ENCODE results near the gene COL18A1.

Gene COL18A1

GRCh38 chr21:45374826-45375455 is 30.0 kb upstream of the COL18A1 start:
- no peak for TF ChIP-seq CTCF (conservative IDR thresholded peaks at IDR 0.05; ENCODE audit: low read depth, low read length)
- no peak for DNase-seq (ENCODE audit: low read depth)
- H3K4me3 ChIP-seq (ENCODE audit: low read length) = no peak overlapping the region

- no peak overlapping the region for H3K4me3 ChIP-seq (ENCODE audit: low read length)
- no peak for DNase-seq (ENCODE audit: low read depth)
Observed at GRCh38 chr21:45376459-45377324, 28.3 kb upstream of the COL18A1 start.

GRCh38 chr21:45377325-45377709 is 27.6 kb upstream of the COL18A1 start:
- DNase-seq (ENCODE audit: low read depth) = no peak
- no peak for TF ChIP-seq CTCF (conservative IDR thresholded peaks at IDR 0.05; ENCODE audit: low read depth, low read length)
- no peak overlapping the region for H3K4me3 ChIP-seq (ENCODE audit: low read length)

More at GRCh38 chr21:45376459-45377324, 28.3 kb upstream of the COL18A1 start:
- TF ChIP-seq CTCF (conservative IDR thresholded peaks at IDR 0.05; ENCODE audit: low read depth, low read length) = no peak

GRCh38 chr21:45377866-45378257 is 27.1 kb upstream of the COL18A1 start:
- TF ChIP-seq CTCF (conservative IDR thresholded peaks at IDR 0.05; ENCODE audit: low read depth, low read length) = no peak
- H3K4me3 ChIP-seq (ENCODE audit: low read length) = no peak overlapping the region
- DNase-seq (ENCODE audit: low read depth) = no peak

- TF ChIP-seq CTCF (conservative IDR thresholded peaks at IDR 0.05; ENCODE audit: low read depth, low read length) = no peak
- DNase-seq (ENCODE audit: low read depth) = no peak
Observed at GRCh38 chr21:45378258-45378966, 26.6 kb upstream of the COL18A1 start.

GRCh38 chr21:45379171-45379900 is 25.6 kb upstream of the COL18A1 start:
- TF ChIP-seq CTCF (conservative IDR thresholded peaks at IDR 0.05; ENCODE audit: low read depth, low read length) = no peak
- no peak overlapping the region for H3K4me3 ChIP-seq (ENCODE audit: low read length)
- DNase-seq (ENCODE audit: low read depth) = no peak

More at GRCh38 chr21:45378258-45378966, 26.6 kb upstream of the COL18A1 start:
- H3K4me3 ChIP-seq (ENCODE audit: low read length) = no peak overlapping the region

Measured in retinal pigment epithelial cell (primary cell).